GM18519 (cell line): ENCODE measurements around the gene PCARE.
"Not testable (repeated sequence)": the region's sequence is repeated elsewhere in the genome, so short reads cannot be mapped to it uniquely, and the experiment has no call there.

Source experiments
- ATAC-seq: cut with Tn5 transposase; IDR thresholded peaks from one replicate; pipeline ENCODE4 v1.9.1; 2021; ENCODE audit warnings: mild to moderate bottlenecking, moderate library complexity; ENCODE audit not compliant: unreplicated experiment, low FRiP score

Gene PCARE

GRCh38 chr2:29097569-29097968, 23.2 kb upstream of the PCARE start:
- ATAC-seq, result no peak

GRCh38 chr2:29096969-29097368, 22.6 kb upstream of the PCARE start:
- no peak for ATAC-seq

- ATAC-seq, result not testable (repeated sequence)
These were observed 16.0 kb upstream of the PCARE start for GRCh38 chr2:29090311-29090710.

DNA sequence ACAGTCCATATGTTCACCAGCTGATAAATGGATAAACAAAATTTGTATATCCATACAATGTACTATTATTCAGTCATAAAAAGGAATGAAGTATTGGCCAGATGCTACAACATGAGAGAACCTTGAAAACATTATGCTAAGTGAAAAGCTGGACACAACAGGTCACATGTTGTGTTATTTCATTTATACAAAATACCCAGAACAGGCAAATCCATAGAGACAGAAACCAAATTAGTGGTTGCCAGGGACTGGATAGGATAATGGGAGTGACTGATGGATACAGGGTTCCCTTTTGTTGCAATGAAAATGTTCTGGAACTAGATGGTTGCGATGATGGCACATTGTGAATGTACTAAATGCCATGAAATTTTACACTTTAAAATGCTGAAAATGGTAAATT, 10.2 kb upstream of the PCARE start:
- no peak for ATAC-seq

GRCh38 chr2:29082804-29083495, 8.6 kb upstream of the PCARE start:
- no peak for ATAC-seq

DNA sequence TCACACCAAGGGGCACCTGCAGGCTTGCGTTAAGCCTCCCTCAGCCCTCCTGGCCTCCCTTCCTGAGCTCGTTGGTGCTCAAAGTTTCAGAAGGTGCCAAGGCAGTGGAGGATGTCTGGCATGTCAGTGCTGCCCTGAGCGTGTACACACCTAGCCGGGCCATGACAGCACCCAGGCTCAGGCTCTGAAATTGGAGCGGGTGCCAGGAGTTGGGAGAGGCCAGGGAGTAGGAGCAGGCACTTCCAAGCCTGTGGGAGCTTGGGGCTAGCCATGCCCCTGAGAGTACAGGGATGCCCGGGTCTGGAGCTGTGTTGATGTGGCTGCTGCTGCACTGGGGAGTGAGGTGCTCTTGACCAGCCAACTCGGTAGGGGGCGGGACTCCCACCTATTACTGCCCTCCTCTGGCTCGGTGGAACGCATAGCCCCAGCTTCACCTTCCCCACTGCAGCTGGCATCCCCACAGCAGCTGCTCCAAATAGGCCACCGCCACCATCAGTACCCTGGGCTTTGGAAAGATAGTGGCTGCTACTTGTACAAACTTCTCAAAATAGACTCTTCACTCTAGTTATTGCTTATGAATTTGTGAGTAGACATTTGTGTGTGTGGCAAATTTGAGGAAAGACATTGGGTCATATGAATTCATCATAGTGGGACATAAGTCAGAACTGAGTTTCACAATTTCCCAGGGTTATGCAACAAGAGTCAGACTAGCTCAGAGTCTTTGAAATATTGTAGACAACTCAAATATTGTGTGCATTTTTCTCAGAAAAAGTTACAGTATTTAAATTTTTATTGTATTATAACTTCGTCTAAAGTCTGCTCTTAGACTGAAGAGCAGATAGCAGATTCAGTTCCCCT, 6.8 kb upstream of the PCARE start:
- no peak for ATAC-seq

- no peak for ATAC-seq
These were observed 5.6 kb upstream of the PCARE start for GRCh38 chr2:29079887-29080286.

GRCh38 chr2:29075894-29076705, 1.8 kb upstream of the PCARE start:
- no peak for ATAC-seq

- no peak for ATAC-seq
These were observed 390 bp downstream of the PCARE start for GRCh38 chr2:29073933-29074332.

DNA sequence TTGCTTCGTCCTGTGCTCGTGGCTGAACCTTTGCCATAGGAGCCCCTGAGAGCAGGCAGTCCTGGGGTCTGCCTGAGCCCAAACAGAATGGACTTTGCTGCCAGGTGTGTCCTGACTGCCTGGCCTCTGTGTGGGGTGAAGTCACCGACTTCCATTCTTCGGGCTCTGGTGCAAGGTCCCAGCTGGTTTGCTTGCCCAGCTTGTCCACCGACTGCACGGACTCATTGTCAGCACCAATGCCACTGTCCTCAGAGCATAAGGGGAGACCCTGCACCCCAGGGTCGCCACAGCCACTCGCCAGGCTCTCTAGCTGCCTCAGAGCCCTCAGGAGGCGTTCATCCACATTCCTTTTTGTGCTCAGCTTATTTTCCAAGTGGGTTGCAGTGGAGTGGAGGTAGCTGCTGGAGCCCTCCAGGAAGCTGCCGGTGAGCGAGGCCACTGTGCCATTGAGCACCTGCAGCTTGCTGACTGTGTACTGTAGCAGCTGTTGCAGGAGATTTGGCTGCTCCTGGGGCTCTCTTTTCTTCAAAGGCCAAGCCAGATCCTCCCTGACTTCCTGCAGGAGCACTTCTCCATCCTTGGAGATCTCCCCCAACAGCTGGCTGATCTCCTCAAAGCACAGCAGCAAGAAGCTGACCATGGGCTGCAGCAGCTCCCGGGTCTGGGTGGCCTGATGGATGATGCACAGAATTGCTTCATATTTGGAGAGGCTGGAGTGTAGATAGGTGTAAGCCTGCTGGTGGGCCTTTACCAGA, 1.2 kb downstream of the PCARE start:
- no peak for ATAC-seq

GRCh38 chr2:29072251-29072650, 2.1 kb downstream of the PCARE start:
- ATAC-seq, result no peak

DNA sequence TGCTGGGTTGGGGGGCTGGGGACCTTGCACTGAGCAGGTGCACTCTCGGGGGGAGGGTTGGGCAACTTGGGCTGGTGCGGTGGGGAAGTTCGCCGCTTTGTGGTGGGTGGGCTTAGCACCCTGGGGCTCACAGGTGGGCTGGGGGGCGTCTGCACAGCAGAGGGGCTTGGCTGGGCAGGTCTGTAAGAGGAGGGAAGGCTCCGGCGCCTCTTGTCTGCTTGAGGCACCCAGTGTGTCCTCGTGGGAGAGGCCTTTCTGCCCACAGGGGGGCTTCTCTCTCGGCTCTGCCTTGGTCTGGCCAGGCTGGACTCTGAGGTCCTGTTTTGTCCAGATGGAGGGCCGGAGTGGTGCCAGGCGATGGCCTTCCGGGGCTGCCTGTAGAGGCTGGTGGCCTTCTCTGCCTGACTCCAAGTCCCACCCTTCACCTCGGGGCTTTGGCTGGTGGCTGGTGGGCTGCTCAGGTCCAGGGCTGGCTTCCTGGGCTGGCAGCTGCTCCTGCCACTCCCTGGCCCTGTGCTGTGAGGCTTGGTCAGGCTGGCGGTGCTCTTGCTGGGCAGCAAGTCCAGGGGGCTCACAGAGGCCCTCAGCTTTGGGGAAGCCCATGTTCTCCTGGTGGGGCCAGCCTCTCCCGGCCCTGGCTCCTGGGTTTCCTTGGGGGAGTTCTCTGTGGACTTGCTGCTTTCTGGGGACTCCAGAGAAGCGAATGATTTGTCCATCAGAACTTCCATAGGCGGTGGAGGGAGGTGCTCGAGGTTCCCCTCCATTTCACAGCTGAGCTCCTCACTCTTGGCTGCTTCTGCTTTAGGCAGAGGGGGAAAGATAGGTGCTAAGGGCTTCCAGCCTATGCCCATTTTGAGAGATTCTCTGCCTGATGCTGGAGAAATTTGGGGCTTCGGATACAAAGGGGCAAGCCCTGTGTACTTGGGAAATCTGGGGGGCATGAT, 3.0 kb downstream of the PCARE start:
- ATAC-seq, result no peak

- no peak for ATAC-seq
These were observed 3.8 kb downstream of the PCARE start for GRCh38 chr2:29070526-29070925.

- no peak for ATAC-seq
These were observed 5.8 kb downstream of the PCARE start for GRCh38 chr2:29068513-29068912.

- no peak for ATAC-seq
These were observed 7.2 kb downstream of the PCARE start for GRCh38 chr2:29066997-29067605.

DNA sequence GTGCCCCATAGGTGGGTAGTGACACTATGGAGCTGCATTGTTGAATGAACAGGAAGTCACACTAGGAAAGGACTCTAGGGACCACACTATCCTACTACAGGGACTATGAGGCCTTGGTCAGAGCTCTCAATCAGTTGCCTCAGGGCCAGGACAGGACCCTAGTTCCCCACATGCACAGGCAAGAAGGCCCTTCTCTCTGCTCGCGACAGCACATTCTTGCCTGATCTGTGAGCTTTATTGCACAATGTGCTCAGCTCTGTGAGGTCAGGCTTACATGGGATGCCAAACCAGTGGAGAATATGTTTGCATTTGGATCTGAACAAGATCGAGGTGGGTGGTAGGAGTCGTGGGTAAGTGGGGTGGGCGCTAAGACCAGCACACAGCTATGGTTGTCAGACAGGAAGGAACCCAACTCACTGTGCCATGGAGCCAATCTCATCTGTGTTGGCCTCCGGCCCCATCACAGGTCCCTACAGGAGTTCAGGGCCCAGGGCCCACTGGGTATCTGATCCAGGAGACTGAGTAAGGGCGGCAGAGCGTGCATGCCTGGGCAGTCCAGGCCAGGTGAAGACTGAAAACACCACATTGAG, 8.0 kb downstream of the PCARE start:
- ATAC-seq, result no peak

DNA sequence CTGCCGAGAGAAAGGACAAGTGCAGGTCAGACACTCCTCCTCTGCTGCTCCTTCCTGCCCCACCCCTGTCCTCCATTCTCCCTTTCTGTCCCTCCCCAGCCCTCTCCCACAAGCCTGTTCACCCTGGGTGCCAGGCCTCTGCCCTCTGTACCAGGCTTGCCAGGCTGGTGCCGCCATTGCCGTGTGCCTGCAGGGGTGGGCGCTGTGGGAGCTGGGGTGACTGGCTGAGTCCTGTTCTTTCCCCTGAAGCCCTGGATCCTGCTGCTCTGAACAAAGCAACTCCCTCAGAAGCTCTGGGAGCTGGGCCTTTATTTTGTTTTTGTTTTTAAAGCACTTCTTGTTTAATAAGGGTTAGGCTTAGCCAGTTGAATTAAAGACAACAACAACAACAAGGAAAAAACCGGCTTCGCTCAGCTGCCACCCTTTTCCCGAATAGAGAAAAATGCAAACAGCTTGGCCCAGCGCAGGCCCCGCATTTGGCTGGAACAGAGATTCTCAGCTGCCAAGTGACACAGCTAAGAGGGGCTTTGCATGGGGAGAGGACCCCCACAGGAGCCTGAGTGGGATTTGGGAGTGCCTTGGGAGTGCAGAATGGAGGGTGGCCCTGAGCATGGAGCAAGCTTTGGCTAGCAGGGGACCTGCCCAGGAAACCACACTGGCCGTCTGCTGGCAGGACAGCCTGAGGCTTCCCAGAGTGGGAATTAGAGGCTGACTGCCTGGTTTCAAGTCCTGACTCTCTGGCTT, 9.1 kb downstream of the PCARE start:
- no peak for ATAC-seq

DNA sequence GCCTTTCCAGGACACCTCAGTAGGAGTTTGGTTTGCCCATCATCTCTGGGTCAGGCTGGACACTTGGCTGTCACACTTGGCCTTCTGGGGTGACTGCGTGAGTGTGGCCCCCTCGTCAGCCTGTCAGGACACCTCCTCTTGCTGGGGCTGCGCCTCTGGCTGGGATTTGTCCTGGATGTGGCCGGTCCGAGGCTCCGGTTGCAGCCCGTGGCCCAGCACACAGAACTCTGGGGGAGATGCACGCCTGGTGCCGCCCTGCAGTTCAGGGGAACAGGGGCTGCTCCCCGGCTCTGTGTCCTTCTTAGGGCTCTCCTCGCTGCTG, 9.6 kb downstream of the PCARE start:
- ATAC-seq, result no peak
